NT2/D1 (cell line): ENCODE data around the gene IPP.

Source experiments
- DNase-seq: peaks from one replicate; pipeline ENCODE4 v3.0.0-alpha.2; 2011; ENCODE audit warnings: low read depth, low spot score
- H3K27me3 ChIP-seq: 2 replicates; pipeline ENCODE4 v1.6.0; 2011; ENCODE audit warnings: mild to moderate bottlenecking; ENCODE audit not compliant: insufficient read length, insufficient read depth
- H3K36me3 ChIP-seq: 2 replicates; pipeline ENCODE4 v1.6.1; 2011; ENCODE audit warnings: mild to moderate bottlenecking, low read length, mixed read lengths; ENCODE audit not compliant: insufficient read depth, insufficient read length
- H3K4me1 ChIP-seq: 2 replicates; pipeline ENCODE4 v1.5.1; 2011; ENCODE audit not compliant: insufficient read depth, insufficient read length
- H3K4me3 ChIP-seq: 2 replicates; pipeline ENCODE4 v1.5.1; 2011; ENCODE audit warnings: low read depth; ENCODE audit not compliant: insufficient read length
- H3K9ac ChIP-seq: 2 replicates; pipeline ENCODE4 v1.6.0; 2011; ENCODE audit warnings: low read depth; ENCODE audit not compliant: insufficient read length
- H3K9me3 ChIP-seq: 2 replicates; pipeline ENCODE4 v1.5.1; 2011; ENCODE audit warnings: mild to moderate bottlenecking, low read length; ENCODE audit not compliant: insufficient read depth
- SUZ12 ChIP-seq: IDR thresholded peaks from 2 replicates; pipeline ENCODE4 v1.6.1; 2011; ENCODE audit not compliant: insufficient read length, insufficient read depth; ENCODE audit errors: extremely low read depth
- YY1 ChIP-seq: IDR thresholded peaks from 2 replicates; pipeline ENCODE4 v1.6.1; 2011; ENCODE audit not compliant: insufficient read length, insufficient read depth
- ZNF274 ChIP-seq: IDR thresholded peaks from 2 replicates; pipeline ENCODE4 v1.6.1; 2011; ENCODE audit warnings: mild to moderate bottlenecking, low read depth, low read length

Gene IPP

GRCh38 chr1:45667321-45668111, 82.9 kb downstream of the IPP start:
- Histone ChIP-seq H3K4me1 (no peaks in the 10 kb centered on the region), H3K36me3 (peaks cover 3% of the 10 kb centered on the region), H3K9me3 (no peaks in the 10 kb centered on the region), H3K4me3 (no peak overlapping the region), H3K27me3 (no peaks in the 10 kb centered on the region), H3K9ac (no peak overlapping the region)
- no peak for DNase-seq
- TF ChIP-seq SUZ12: no peak
- TF ChIP-seq YY1: no peak
- TF ChIP-seq ZNF274: no peak

- no peaks in the 10 kb centered on the region for H3K4me1 ChIP-seq
- H3K36me3 ChIP-seq: peaks cover 6% of the 10 kb centered on the region
- H3K9me3 ChIP-seq: no peaks in the 10 kb centered on the region
- H3K4me3 ChIP-seq: no peak overlapping the region
- no peaks in the 10 kb centered on the region for H3K27me3 ChIP-seq
- TF ChIP-seq ZNF274: no peak
- no peak for TF ChIP-seq YY1
- no peak for TF ChIP-seq SUZ12
- DNase-seq: no peak
- H3K9ac ChIP-seq: no peak overlapping the region
Observed at GRCh38 chr1:45666836-45667235, 83.6 kb downstream of the IPP start.

GRCh38 chr1:45660336-45660735, 90.1 kb downstream of the IPP start:
- H3K27me3 ChIP-seq: no peaks in the 10 kb centered on the region
- no peaks in the 10 kb centered on the region for H3K9me3 ChIP-seq
- no peak overlapping the region for H3K9ac ChIP-seq
- H3K4me3 ChIP-seq: no peak overlapping the region
- H3K4me1 ChIP-seq: no peaks in the 10 kb centered on the region
- no peak for DNase-seq
- TF ChIP-seq YY1: no peak
- no peak for TF ChIP-seq SUZ12
- TF ChIP-seq ZNF274: no peak
- peaks cover 64% of the 10 kb centered on the region for H3K36me3 ChIP-seq

GRCh38 chr1:45659222-45659621, 91.2 kb downstream of the IPP start:
- Histone ChIP-seq H3K4me1 (no peaks in the 10 kb centered on the region), H3K36me3 (peaks cover 75% of the 10 kb centered on the region), H3K9me3 (no peaks in the 10 kb centered on the region), H3K4me3 (no peak overlapping the region), H3K9ac (no peak overlapping the region), H3K27me3 (no peaks in the 10 kb centered on the region)
- no peak for TF ChIP-seq ZNF274
- no peak for TF ChIP-seq SUZ12
- TF ChIP-seq YY1: no peak
- no peak for DNase-seq

GRCh38 chr1:45658171-45658570, 92.3 kb downstream of the IPP start:
- no peak overlapping the region for H3K9ac ChIP-seq
- no peaks in the 10 kb centered on the region for H3K27me3 ChIP-seq
- H3K4me3 ChIP-seq: no peak overlapping the region
- peaks cover 86% of the 10 kb centered on the region for H3K36me3 ChIP-seq
- no peak for TF ChIP-seq ZNF274
- no peak for TF ChIP-seq YY1
- TF ChIP-seq SUZ12: no peak
- no peaks in the 10 kb centered on the region for H3K4me1 ChIP-seq
- DNase-seq: no peak
- H3K9me3 ChIP-seq: no peaks in the 10 kb centered on the region

GRCh38 chr1:45656573-45657226, 93.8 kb downstream of the IPP start:
- DNase-seq: no peak
- Histone ChIP-seq H3K4me1 (no peaks in the 10 kb centered on the region), H3K9me3 (no peaks in the 10 kb centered on the region), H3K36me3 (peaks cover 96% of the 10 kb centered on the region), H3K9ac (no peak overlapping the region), H3K27me3 (no peaks in the 10 kb centered on the region), H3K4me3 (no peak overlapping the region)
- TF ChIP-seq YY1 (no peak), SUZ12 (no peak), ZNF274 (no peak)

GRCh38 chr1:45654540-45655280, 95.7 kb downstream of the IPP start:
- H3K4me1 ChIP-seq: no peaks in the 10 kb centered on the region
- H3K36me3 ChIP-seq: peaks cover 100% of the 10 kb centered on the region
- no peak for DNase-seq
- no peak overlapping the region for H3K9ac ChIP-seq
- no peaks in the 10 kb centered on the region for H3K9me3 ChIP-seq
- no peaks in the 10 kb centered on the region for H3K27me3 ChIP-seq
- H3K4me3 ChIP-seq: no peak overlapping the region
- TF ChIP-seq ZNF274: no peak
- TF ChIP-seq YY1: no peak
- TF ChIP-seq SUZ12: no peak
